DOHH2 (cell line): Measurements from ENCODE around the gene TOGARAM2.

ENCODE experiments used
- EZH2phosphoT487 ChIP-seq: fragments of 200-600 bp; sonication (generic); IDR thresholded peaks from 2 replicates; pipeline ENCODE4 v1.6.1; 2017; ENCODE audit warnings: borderline replicate concordance, mild to moderate bottlenecking, antibody characterized with exemption, low read length, moderate library complexity, mixed read lengths
- TF ChIP-seq, protein P1 (sequence below): fragments of 200-600 bp; sonication (generic); IDR thresholded peaks from one replicate; pipeline ENCODE4 v1.5.1; 2014; ENCODE audit warnings: antibody characterized with exemption, mild to moderate bottlenecking, low read depth, low read length; ENCODE audit not compliant: poor library complexity, severe bottlenecking

DNA sequence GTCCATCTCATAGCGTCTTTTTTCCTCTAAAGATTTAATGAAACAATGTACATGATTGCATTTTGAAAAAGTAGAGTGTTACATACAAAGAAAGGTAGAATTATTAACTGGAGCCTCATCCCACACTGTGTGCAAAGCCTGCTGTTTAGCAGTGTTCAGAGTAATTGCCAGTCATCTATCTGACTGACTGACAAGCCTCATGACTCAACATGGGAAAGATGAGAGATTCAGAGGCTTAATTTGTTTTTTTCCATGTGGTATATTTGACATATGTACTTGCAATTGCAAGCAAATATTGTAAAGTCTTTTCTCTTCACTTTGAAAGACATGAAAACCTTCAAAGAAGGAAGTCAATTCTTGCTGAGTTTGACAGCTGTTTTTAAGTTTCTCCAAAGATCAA lies 78.5 kb downstream of the TOGARAM2 start:
- TF ChIP-seq, protein P1, sequence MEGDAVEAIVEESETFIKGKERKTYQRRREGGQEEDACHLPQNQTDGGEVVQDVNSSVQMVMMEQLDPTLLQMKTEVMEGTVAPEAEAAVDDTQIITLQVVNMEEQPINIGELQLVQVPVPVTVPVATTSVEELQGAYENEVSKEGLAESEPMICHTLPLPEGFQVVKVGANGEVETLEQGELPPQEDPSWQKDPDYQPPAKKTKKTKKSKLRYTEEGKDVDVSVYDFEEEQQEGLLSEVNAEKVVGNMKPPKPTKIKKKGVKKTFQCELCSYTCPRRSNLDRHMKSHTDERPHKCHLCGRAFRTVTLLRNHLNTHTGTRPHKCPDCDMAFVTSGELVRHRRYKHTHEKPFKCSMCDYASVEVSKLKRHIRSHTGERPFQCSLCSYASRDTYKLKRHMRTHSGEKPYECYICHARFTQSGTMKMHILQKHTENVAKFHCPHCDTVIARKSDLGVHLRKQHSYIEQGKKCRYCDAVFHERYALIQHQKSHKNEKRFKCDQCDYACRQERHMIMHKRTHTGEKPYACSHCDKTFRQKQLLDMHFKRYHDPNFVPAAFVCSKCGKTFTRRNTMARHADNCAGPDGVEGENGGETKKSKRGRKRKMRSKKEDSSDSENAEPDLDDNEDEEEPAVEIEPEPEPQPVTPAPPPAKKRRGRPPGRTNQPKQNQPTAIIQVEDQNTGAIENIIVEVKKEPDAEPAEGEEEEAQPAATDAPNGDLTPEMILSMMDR, result no peak
- no peak for TF ChIP-seq EZH2phosphoT487
